HCT116 (cell line): ENCODE results near the gene LOXL1. TPM values are rescaled to one million over a fixed set of nuclear protein-coding genes. Genes with fewer than 3 reads are reported as not detected.

Experiments
- ATAC-seq: fragments of 200-7000 bp; cut with Tn5 transposase; 2 replicates; pipeline ENCODE4 v1.9.1; 2020; ENCODE audit warnings: mild to moderate bottlenecking, moderate library complexity
- BruUV-seq: library from RNA; stranded (reverse); fragments of 400-500 nt; replicated peaks from 2 replicates; lab custom pipeline; 2021; lab: Mats Ljungman, UMichigan
- CTCF ChIA-PET: fragments of 300-600 bp; sonication (Branson Sonifier 250); formaldehyde crosslinking; loops from one replicate; lab custom pipeline; 2021; ENCODE audit warnings: antibody characterized with exemption; lab: Charles Lee
- POLR2A ChIA-PET: fragments of 300-600, 350-600 bp; sonication (Branson Sonifier 250); formaldehyde crosslinking; loops from one replicate; lab custom pipeline; 2021; ENCODE audit warnings: antibody characterized with exemption; lab: Charles Lee
- RAD21 ChIA-PET, 2 experiments: fragments of 300-600 bp; sonication (Branson Sonifier 250); formaldehyde crosslinking; loops; one replicate each; lab custom pipeline; 2023; ENCODE audit warnings: low total read pairs in 2 of 2; ENCODE audit not compliant: uncharacterized antibody in 2 of 2, unreplicated experiment in 2 of 2, low non-redundant PET in 1 of 2; lab: Charles Lee
- DNase-seq: peaks from one replicate; pipeline ENCODE4 v3.0.0-alpha.2; 2010; ENCODE audit warnings: low read depth, low spot score
- H2AFZ ChIP-seq: fragments of 200-600 bp; shearing (Covaris generic), sonication (generic); 2 replicates; pipeline ENCODE4 v1.6.1; 2017; ENCODE audit warnings: low read depth, mixed run types, mixed read lengths, antibody characterized with exemption, low read length; ENCODE audit not compliant: poor library complexity, severe bottlenecking
- H3K27ac ChIP-seq: 2 replicates; pipeline ENCODE4 v1.5.1; 2012; ENCODE audit warnings: low read depth, low read length
- H3K27me3 ChIP-seq: fragments of 200-600 bp; sonication (generic); 2 replicates; pipeline ENCODE4 v1.6.1; 2016; ENCODE audit warnings: mixed run types, low read length, mixed read lengths; ENCODE audit not compliant: insufficient read depth
- H3K36me3 ChIP-seq, 2 experiments: fragments of 200-500 bp in 1 of 2; fragments of 200-600 bp in 1 of 2; sonication (Bioruptor generic) in 1 of 2; sonication (generic) in 1 of 2; 2 replicates each; pipeline versions ENCODE4 v1.5.1 to v1.6.1; 2014 to 2016; ENCODE audit warnings: low read length in 2 of 2, inconsistent platforms in 1 of 2, mixed read lengths in 1 of 2, mixed run types in 1 of 2; ENCODE audit not compliant: insufficient read depth in 2 of 2, control insufficient read depth in 1 of 2
- H3K4me1 ChIP-seq, 2 experiments: fragments of 200-600 bp in 1 of 2; sonication (generic) in 1 of 2; 2 replicates each; pipeline versions ENCODE4 v1.5.1 to v1.6.1; 2012 to 2017; ENCODE audit warnings: low read length in 2 of 2, inconsistent platforms in 1 of 2, mild to moderate bottlenecking in 1 of 2, mixed read lengths in 1 of 2, mixed run types in 1 of 2, moderate library complexity in 1 of 2; ENCODE audit not compliant: insufficient read depth in 2 of 2, control insufficient read depth in 1 of 2
- H3K4me2 ChIP-seq: fragments of 200-600 bp; sonication (generic); 2 replicates; pipeline ENCODE4 v1.6.1; 2017; ENCODE audit warnings: mixed run types, low read length, mixed read lengths
- H3K4me3 ChIP-seq, 2 experiments: fragments of 200-600 bp in 1 of 2; sonication (generic) in 1 of 2; replicated peaks in 1 of 2; 2 replicates each; pipeline ENCODE4 v1.5.1; 2011 to 2016; ENCODE audit warnings: low read length in 2 of 2, control low read depth in 1 of 2, low read depth in 1 of 2, mild to moderate bottlenecking in 1 of 2, mixed read lengths in 1 of 2, mixed run types in 1 of 2
- H3K79me2 ChIP-seq: fragments of 200-600 bp; sonication (generic); 2 replicates; pipeline ENCODE4 v1.6.1; 2017; ENCODE audit warnings: mild to moderate bottlenecking, mixed run types, low read length, moderate library complexity, mixed read lengths; ENCODE audit not compliant: insufficient read depth
- H3K9ac ChIP-seq: fragments of 200-600 bp; sonication (generic); 2 replicates; pipeline ENCODE4 v1.6.1; 2016; ENCODE audit warnings: low read length, mixed read lengths
- H3K9me2 ChIP-seq: fragments of 200-600 bp; sonication (generic), shearing (Covaris generic); 2 replicates; pipeline ENCODE4 v1.6.1; 2017; ENCODE audit warnings: mixed run types, mild to moderate bottlenecking, moderate library complexity; ENCODE audit not compliant: insufficient read depth
- H3K9me3 ChIP-seq, 2 experiments: fragments of 200-500 bp in 1 of 2; fragments of 200-600 bp in 1 of 2; sonication (Bioruptor generic) in 1 of 2; sonication (generic) in 1 of 2; 2 replicates each; pipeline ENCODE4 v1.6.1; 2014 to 2017; ENCODE audit warnings: low read length in 2 of 2, mixed read lengths in 2 of 2, inconsistent platforms in 1 of 2, low read depth in 1 of 2, mild to moderate bottlenecking in 1 of 2, mixed run types in 1 of 2, moderate library complexity in 1 of 2; ENCODE audit not compliant: control insufficient read depth in 1 of 2, insufficient read depth in 1 of 2
- H4K20me1 ChIP-seq: fragments of 200-600 bp; sonication (generic), shearing (Covaris generic); 2 replicates; pipeline ENCODE4 v1.6.1; 2017; ENCODE audit warnings: mixed run types, mild to moderate bottlenecking, moderate library complexity; ENCODE audit not compliant: insufficient read depth
- CBX3 ChIP-seq: IDR thresholded peaks from 2 replicates; pipeline ENCODE4 v1.6.1; 2012; ENCODE audit warnings: low read depth
- CEBPB ChIP-seq: IDR thresholded peaks from 2 replicates; pipeline ENCODE4 v1.6.1; 2012; ENCODE audit warnings: low read depth
- EGR1 ChIP-seq: IDR thresholded peaks from 2 replicates; pipeline ENCODE4 v1.6.1; 2012; ENCODE audit warnings: low read depth
- EZH2 ChIP-seq: fragments of 200-600 bp; sonication (generic); IDR thresholded peaks from 2 replicates; pipeline ENCODE4 v1.6.1; 2017; ENCODE audit warnings: antibody characterized with exemption, mixed run types
- FOSL1 ChIP-seq: IDR thresholded peaks from 2 replicates; pipeline ENCODE4 v1.6.1; 2012; ENCODE audit warnings: low read depth
- POLR2A ChIP-seq: IDR thresholded peaks from 2 replicates; pipeline ENCODE4 v1.7.0; 2011; ENCODE audit warnings: borderline replicate concordance; ENCODE audit not compliant: insufficient read depth, insufficient read length; ENCODE audit errors: extremely low read depth
- POLR2AphosphoS5 ChIP-seq: IDR thresholded peaks from 2 replicates; pipeline ENCODE4 v1.6.1; 2011; ENCODE audit warnings: mild to moderate bottlenecking, low read depth, low read length, moderate library complexity
- RAD21 ChIP-seq: IDR thresholded peaks from 2 replicates; pipeline ENCODE4 v1.6.1; 2012; ENCODE audit warnings: low read depth, mild to moderate bottlenecking
- SIN3A ChIP-seq: IDR thresholded peaks from 2 replicates; pipeline ENCODE4 v1.6.1; 2012; ENCODE audit warnings: low read depth
- SRF ChIP-seq: IDR thresholded peaks from 2 replicates; pipeline ENCODE4 v1.6.1; 2012; ENCODE audit warnings: low read depth
- YY1 ChIP-seq: IDR thresholded peaks from 2 replicates; pipeline ENCODE4 v1.6.1; 2011; ENCODE audit warnings: low read length, low read depth, moderate library complexity, mild to moderate bottlenecking; ENCODE audit not compliant: insufficient replicate concordance; ENCODE audit errors: extremely low read depth
- ZFX ChIP-seq: fragments of 450-650 bp; IDR thresholded peaks from 2 replicates; pipeline ENCODE4 v1.6.1; 2017
- ZNF274 ChIP-seq: fragments of 200-500 bp; sonication (Bioruptor generic); IDR thresholded peaks from 2 replicates; pipeline ENCODE4 v1.6.1; 2014; ENCODE audit warnings: mild to moderate bottlenecking, low read depth, low read length, inconsistent platforms
- intact Hi-C: fragments of 100-400 bp; cut with micrococcal nuclease; formaldehyde crosslinking; loops from 2 replicates; pipeline ENCODE4 v1.10.0; 2022
- total RNA-seq: library from RNA; stranded (reverse); gene quantifications from one replicate; pipeline ENCODE4 v1.2.1, GENCODE V29; 2021; ENCODE audit not compliant: unreplicated experiment
- TF ChIP-seq, protein P1 (sequence below): IDR thresholded peaks from 2 replicates; pipeline ENCODE4 v1.6.1; 2012
- TF ChIP-seq, protein P2 (sequence below): IDR thresholded peaks from 2 replicates; pipeline ENCODE4 v1.6.1; 2012
- TF ChIP-seq, protein P3 (sequence below), 3 experiments: fragments of 200-600 bp in 1 of 3; sonication (generic) in 1 of 3; IDR thresholded peaks in 2 of 3; conservative IDR thresholded peaks in 1 of 3; 2 replicates each; pipeline ENCODE4 v1.5.1; 2012 to 2017; ENCODE audit warnings: low read depth in 2 of 3, low read length in 2 of 3, antibody characterized with exemption in 1 of 3, borderline replicate concordance in 1 of 3, control low read depth in 1 of 3, mild to moderate bottlenecking in 1 of 3, mixed read lengths in 1 of 3, mixed run types in 1 of 3, moderate library complexity in 1 of 3; ENCODE audit not compliant: insufficient read depth in 1 of 3

The LOXL1 gene
- total RNA-seq, 1 experiment from 2014 or later = 14.9 TPM

DNA sequence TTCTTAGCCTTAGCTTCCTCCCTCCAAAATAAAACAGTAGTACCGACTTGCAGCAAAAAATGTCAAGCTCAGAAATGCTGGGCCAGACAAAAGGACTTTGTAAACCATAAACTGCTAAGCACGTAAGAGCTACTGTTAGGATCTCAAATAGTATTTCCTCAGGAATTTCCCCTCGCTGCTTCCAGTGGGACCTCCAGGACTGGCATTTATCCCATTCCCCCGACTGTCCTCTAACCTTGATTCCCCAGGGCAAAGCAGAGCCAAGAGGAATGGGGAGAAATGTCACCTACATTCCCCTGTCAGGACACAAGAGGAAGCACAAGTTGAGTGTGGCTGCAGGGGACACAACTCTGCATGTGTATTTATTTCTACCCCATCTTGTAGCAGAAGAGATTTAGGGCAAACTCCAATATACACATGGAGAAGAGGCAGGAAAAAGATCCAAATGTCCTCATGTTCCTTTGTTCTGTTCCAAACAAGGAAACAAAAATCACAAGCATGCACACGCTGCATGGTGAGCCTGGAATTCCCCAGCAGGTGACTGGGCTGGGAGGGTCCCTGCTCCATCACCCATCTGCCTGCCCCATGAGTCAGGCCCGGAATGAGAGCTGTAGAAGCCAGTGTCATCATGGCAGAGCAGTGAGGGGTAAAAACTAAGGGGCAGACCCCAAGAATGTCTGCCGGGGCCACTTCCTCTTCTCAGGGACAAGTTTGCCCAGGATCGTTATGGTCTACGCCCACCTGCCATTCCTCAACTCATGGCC, 61.6 kb downstream of the LOXL1 start:
- Histone ChIP-seq H3K36me3 (no peaks in the 10 kb centered on the region), H3K9me2 (no peaks in the 10 kb centered on the region), H3K79me2 (no peaks in the 10 kb centered on the region), H2AFZ (no peak overlapping the region), H3K9me3 (no peaks in the 10 kb centered on the region), H3K27me3 (no peaks in the 10 kb centered on the region), H3K27ac (no peak overlapping the region), H3K4me2 (no peak overlapping the region), H3K4me3 (no peak overlapping the region), H3K9ac (no peak overlapping the region), H3K4me1 (peaks cover 29 to 63% of the 10 kb centered on the region in 2 experiments), H4K20me1 (no peaks in the 10 kb centered on the region)
- TF ChIP-seq EGR1 (no peak), POLR2A (no peak), SRF (no peak), CEBPB (no peak), RAD21 (no peak), SIN3A (no peak), POLR2AphosphoS5 (no peak), FOSL1 (no peak), EZH2 (no peak), YY1 (no peak), ZFX (no peak), ZNF274 (no peak), CBX3 (no peak)
- TF ChIP-seq, protein P1, sequence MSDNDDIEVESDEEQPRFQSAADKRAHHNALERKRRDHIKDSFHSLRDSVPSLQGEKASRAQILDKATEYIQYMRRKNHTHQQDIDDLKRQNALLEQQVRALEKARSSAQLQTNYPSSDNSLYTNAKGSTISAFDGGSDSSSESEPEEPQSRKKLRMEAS = no peak
- TF ChIP-seq, protein P2, sequence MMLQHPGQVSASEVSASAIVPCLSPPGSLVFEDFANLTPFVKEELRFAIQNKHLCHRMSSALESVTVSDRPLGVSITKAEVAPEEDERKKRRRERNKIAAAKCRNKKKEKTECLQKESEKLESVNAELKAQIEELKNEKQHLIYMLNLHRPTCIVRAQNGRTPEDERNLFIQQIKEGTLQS = no peak
- TF ChIP-seq, protein P3, sequence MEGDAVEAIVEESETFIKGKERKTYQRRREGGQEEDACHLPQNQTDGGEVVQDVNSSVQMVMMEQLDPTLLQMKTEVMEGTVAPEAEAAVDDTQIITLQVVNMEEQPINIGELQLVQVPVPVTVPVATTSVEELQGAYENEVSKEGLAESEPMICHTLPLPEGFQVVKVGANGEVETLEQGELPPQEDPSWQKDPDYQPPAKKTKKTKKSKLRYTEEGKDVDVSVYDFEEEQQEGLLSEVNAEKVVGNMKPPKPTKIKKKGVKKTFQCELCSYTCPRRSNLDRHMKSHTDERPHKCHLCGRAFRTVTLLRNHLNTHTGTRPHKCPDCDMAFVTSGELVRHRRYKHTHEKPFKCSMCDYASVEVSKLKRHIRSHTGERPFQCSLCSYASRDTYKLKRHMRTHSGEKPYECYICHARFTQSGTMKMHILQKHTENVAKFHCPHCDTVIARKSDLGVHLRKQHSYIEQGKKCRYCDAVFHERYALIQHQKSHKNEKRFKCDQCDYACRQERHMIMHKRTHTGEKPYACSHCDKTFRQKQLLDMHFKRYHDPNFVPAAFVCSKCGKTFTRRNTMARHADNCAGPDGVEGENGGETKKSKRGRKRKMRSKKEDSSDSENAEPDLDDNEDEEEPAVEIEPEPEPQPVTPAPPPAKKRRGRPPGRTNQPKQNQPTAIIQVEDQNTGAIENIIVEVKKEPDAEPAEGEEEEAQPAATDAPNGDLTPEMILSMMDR (IDR thresholded peaks at IDR 0.05 in 2 of 3, conservative IDR thresholded peaks at IDR 0.05 in 1 of 3; ENCODE audit: borderline replicate concordance in 1 of 3, insufficient read depth in 1 of 3, low read depth in 2 of 3, low read length in 2 of 3) = no peak
- RAD21 ChIA-PET = no interaction called here
- intact Hi-C loops = no loop called here
- ATAC-seq = no peak
- CTCF ChIA-PET = interaction anchor here (1.3 to 3.2 kb wide), 2 partner anchors 15 kb away, joined by 4 to 14 read pairs; no protein-coding TSS in a partner anchor
- BruUV-seq = no TSS peak
- no peak for DNase-seq
- POLR2A ChIA-PET = no interaction called here
